NCI-H82 treated with DMSO at 0.1 percent for 48 hours (cell line): ENCODE results near the gene LUZP4.
A peak's percentile ranks its signal among the peaks of the same experiment; 100 is the strongest.
"Not testable (repeated sequence)": the region's sequence is repeated elsewhere in the genome, so short reads cannot be mapped to it uniquely, and the experiment has no call there.

Experiments
- DNase-seq: peaks from one replicate; lab custom pipeline; 2025; ENCODE audit not compliant: unreplicated experiment; lab: John Stamatoyannopoulos, UW

Gene LUZP4

GRCh38 chrX:115333446-115333845 lies 43.9 kb downstream of the LUZP4 start:
- DNase-seq: no peak

DNA sequence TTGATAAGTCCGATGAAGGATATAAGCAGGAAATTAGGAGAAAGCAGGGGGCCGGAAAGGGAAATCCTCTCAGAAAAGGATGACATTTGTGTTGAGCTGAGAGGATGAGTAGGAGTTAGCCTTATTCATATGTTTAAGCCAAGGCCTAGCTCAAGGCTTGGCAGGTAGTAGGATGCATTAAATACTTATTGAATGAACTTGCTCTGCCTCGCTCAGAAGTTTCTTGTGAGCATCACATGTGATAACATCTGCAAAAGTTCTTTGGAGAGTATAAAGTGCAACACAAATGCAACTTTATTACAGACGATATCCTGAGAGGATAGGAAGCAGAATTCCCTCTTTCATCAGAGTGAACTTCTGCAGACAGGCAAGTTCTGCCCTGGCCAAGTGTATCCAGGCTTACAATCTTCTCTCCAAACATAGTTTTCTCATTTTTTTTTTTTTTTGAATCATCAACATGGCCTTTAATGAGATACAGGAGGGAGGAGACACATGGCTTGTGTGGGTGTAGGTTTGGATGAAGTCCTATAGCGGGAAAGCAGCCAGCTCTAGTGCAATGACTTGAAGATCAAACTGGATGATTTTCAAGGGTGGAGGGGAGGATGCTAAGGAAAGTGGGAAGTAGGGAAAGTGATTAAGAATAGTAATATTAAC lies 48.1 kb downstream of the LUZP4 start:
- DNase-seq: no peak

DNA sequence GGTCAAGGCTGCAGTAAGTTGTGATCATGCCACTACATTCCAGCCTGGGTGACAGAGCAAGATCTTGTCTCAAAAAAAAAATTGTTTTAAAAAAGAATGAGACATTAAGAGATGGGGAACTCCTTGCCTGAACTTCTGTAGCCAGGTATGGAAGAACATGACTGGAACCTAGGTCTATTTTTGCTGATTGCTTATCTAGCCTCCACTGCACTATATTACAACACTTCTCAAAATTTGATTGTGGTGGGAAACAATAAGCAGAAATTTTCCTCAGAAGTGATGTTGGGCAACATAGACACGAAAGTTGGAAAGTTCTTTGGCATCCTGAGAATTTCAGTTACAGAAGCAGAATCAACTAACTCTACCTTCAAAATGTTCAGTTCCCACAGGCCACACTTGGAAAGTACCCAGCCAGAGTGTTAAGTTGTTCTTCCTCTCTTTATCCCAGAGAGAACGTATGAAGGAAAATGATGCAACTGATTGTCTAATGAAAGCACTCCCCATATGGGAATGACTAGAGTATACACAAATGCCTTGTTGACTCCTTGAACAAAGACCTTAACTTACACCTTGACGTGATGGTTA lies 50.0 kb downstream of the LUZP4 start:
- no peak for DNase-seq

- DNase-seq: no peak
Observed at GRCh38 chrX:115341421-115341820, 51.9 kb downstream of the LUZP4 start.

DNA sequence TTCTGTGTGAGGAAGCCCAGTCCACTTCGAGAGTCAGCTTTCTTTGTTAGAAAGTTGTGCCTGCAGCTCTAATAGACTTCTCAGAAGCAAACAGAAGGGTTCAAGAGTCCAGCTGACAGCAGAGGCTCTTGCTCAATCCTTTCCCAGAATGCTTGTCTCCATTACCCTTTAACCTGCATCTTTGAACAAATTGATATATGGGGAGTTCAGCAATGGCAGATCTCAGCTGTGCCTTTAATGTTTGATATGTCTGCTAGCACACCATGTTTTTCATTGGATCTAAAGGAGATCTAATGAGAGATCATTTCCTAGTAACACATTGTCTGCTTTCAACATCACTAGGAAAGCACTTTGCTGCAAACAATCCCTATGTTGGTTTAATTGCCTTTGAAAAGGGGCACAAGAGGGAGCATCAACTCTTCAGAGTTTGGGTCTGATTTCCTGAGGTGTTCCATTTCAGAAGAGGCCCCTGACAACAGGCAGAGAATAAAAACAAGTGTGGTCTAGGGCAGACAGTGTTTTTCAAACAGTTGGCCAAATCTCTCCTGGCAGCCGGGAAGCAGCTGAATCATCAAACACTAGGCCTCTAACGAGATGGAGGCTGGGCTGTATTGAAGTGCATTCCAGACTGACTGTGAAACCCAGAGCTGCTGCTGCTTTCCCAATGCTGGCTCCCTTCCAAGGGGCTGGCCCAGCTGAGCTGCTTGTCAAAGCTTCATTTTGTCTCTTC lies 55.5 kb downstream of the LUZP4 start:
- DNase-seq: peak; percentile 67

DNA sequence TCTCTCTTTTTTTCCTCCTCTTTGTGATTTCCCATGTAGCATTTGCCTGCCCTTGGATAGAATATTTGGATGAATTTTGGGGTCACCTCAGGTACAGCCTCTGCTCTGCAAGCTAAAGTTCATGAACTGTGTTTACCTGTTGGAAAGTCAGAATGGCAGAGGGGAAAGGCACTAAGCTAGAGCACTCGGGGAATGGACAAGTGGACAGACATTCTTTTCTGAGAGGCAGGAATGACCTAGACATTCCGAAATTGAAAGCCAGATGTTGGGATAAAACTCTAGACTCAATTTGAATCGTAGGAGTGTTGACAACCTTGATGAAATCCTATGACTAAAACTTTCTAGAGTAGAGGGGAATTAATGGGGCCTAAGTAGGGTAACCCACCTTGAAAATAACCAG lies 56.1 kb downstream of the LUZP4 start:
- no peak for DNase-seq

GRCh38 chrX:115346738-115347137 lies 57.2 kb downstream of the LUZP4 start:
- DNase-seq: not testable (repeated sequence)

GRCh38 chrX:115348446-115349225 lies 59.1 kb downstream of the LUZP4 start:
- no peak for DNase-seq

DNA sequence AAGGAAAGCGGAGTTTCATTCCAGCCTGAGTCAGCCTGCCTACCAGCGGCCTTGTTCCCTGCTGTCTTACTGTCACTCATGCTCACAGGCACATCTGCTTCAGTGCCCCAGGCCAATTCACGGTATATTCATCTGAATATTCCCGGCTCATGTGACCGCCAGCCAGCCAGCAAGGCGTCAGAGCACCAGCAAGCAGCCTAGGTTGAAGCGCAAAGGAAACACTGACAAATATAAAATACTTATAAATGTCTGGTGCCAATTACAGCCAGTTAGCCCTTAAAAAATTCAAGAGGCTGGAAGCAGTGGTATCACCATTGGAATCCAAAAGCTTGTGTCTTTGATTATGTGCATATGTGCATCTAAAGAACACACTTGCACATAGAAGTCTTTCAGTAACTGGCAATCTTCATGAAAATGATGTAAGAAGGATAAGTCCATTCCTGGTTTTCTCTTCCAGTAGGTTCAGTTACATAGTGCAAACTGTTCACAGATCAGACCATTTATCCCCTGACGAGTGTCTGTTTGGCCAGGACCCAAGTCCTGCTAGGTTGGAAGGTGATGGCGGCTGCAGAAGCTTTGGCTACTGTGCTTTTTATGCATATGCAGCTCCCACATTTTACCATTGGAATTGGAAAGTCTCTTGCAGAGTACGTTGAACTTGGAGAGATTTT lies 61.3 kb downstream of the LUZP4 start:
- no peak for DNase-seq

- DNase-seq: no peak
Observed at GRCh38 chrX:115356369-115356768, 66.9 kb downstream of the LUZP4 start.
